Measurements from ENCODE around the gene EFNB2. TPM values are rescaled to one million over a fixed set of nuclear protein-coding genes. Genes with fewer than 3 reads are reported as not detected.

Gene EFNB2
- total and polyA plus RNA-seq, 2 of the 8 experiments (the other 6 are each of a cell fraction or from before 2014, with no cell fraction given): 8.2 to 12.0 TPM

DNA sequence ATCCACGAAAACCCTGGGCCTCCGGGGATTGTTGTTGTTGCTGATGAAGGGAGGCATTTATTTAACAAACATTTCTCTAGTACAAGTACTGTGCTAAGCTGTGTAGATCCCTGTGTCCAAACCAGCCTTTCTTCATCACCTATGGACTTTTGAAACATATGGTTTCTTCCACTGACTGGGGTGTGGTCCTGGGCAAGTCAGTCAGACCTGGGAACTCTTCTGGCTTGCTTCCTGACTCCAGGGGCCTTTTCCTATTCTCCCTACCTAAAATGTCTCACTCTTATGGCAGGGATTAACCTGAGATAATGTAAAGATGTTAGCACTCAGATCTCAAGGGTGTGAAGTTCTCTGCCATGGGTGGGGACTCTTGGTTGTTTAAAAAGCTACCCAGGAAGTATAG lies 46.8 kb downstream of the EFNB2 start:
- CTCF ChIA-PET (ENCODE audit: partially characterized antibody): interaction anchor here (0.9 kb wide), 1 partner anchor 404 kb away, joined by 3 read pairs; no protein-coding TSS in a partner anchor

More for the DNA sequence above, 46.8 kb downstream of the EFNB2 start:
- POLR2A ChIA-PET (ENCODE audit: partially characterized antibody): interaction anchor here (1.4 kb wide), 1 partner anchor 48 kb away, joined by 3 read pairs; no protein-coding TSS in a partner anchor
- Histone ChIP-seq H3K9me3 (ENCODE audit: insufficient read depth in 2 of 2, low read depth in 1 of 2, low read length in 1 of 2) (no peaks in the 10 kb centered on the region), H4K91ac (replicated peaks; ENCODE audit: insufficient read length, low read length) (no peak overlapping the region), H3K23ac (ENCODE audit: insufficient read length) (no peak overlapping the region), H2AFZ (ENCODE audit: low read length) (no peak overlapping the region), H3K4ac (replicated peaks; ENCODE audit: insufficient read length, low read depth, low read length) (no peak overlapping the region), H3K14ac (ENCODE audit: insufficient read length) (no peak overlapping the region), H3K9ac (replicated peaks in 1 of 4; ENCODE audit: extremely low read depth in 1 of 4, low read depth in 3 of 4, low read length in 3 of 4) (no peak overlapping the region), H3K79me2 (ENCODE audit: control insufficient read depth in 1 of 2, insufficient read depth in 2 of 2, low read length in 2 of 2) (no peaks in the 10 kb centered on the region), H3K4me3 (ENCODE audit: extremely low read depth in 1 of 4, insufficient read depth in 2 of 4, low read depth in 3 of 4, low read length in 4 of 4) (no peak overlapping the region), H2BK12ac (ENCODE audit: low read depth, low read length) (no peak overlapping the region), H3K23me2 (ENCODE audit: low read depth, low read length) (peaks cover 2% of the 10 kb centered on the region; the same call in 1 of the 2 replicates), H3K4me2 (ENCODE audit: insufficient read depth in 1 of 2, low read depth in 2 of 2, low read length in 2 of 2) (no peak overlapping the region), H3K56ac (replicated peaks; ENCODE audit: insufficient read length, low read depth, low read length) (no peak overlapping the region), H3K36me3 (ENCODE audit: control insufficient read depth in 2 of 4, insufficient read depth in 4 of 4, low read length in 3 of 4) (peaks cover 3 to 22% (median 13%) of the 10 kb centered on the region in 4 experiments; a peak in 6 of 8 replicates), H3K27ac (ENCODE audit: low read depth, low read length) (no peak overlapping the region), H2AK5ac (ENCODE audit: low read depth, low read length) (no peak overlapping the region), H2BK5ac (ENCODE audit: low read depth, low read length) (no peak overlapping the region), H4K5ac (ENCODE audit: insufficient read length, low read depth, low read length) (no peak overlapping the region), H2BK120ac (replicated peaks; ENCODE audit: low read depth, low read length) (no peak overlapping the region), H2BK20ac (ENCODE audit: low read length) (no peak overlapping the region), H3K79me1 (ENCODE audit: low read depth, low read length) (no peaks in the 10 kb centered on the region; the same call in 1 of the 2 replicates), H4K8ac (ENCODE audit: extremely low read depth, insufficient read depth, low read length) (no peak overlapping the region), H3K27me3 (replicated peaks in 1 of 4; ENCODE audit: control insufficient read depth in 3 of 4, extremely low read depth in 1 of 4, insufficient read depth in 3 of 4, low read length in 3 of 4) (no peaks in the 10 kb centered on the region), H2BK15ac (ENCODE audit: low read length) (no peak overlapping the region), H3K4me1 (replicated peaks in 1 of 4; ENCODE audit: control insufficient read depth in 3 of 4, insufficient read depth in 4 of 4, low read length in 3 of 4) (no peaks in the 10 kb centered on the region), H4K20me1 (replicated peaks in 1 of 2; ENCODE audit: control insufficient read depth in 1 of 2, insufficient read depth in 2 of 2, low read length in 2 of 2) (peaks cover 0 to 5% of the 10 kb centered on the region in 2 experiments), H3K18ac (ENCODE audit: extremely low read depth, low read length) (no peak overlapping the region)
- no peak for FAIRE-seq
- WGBS, 2 experiments (ENCODE audit: extremely low coverage in 1 of 2, insufficient coverage in 1 of 2, insufficient read length in 1 of 2, insufficient replicate concordance in 2 of 2, low coverage in 1 of 2, low lambda C conversion rate in 2 of 2, missing lambda C conversion rate in 1 of 2): 100% methylated on average over 2 of the region's 2 CpGs; no CpG with 5 or more reads in 1 of the 2 experiments
- no peak for TF ChIP-seq KDM5A (IDR thresholded peaks at IDR 0.05; ENCODE audit: low read length)
- no peak for TF ChIP-seq GABPA (IDR thresholded peaks at IDR 0.05; ENCODE audit: borderline replicate concordance, insufficient read depth, low read length)
- TF ChIP-seq SP1 (IDR thresholded peaks at IDR 0.05; ENCODE audit: low read depth, low read length): no peak
- TF ChIP-seq TCF12 (IDR thresholded peaks at IDR 0.05; ENCODE audit: low read depth, low read length): no peak
- no peak for TF ChIP-seq SAP30 (IDR thresholded peaks at IDR 0.05; ENCODE audit: insufficient read depth, insufficient replicate concordance, low read length)
- TF ChIP-seq RFX5 (IDR thresholded peaks at IDR 0.05; ENCODE audit: borderline replicate concordance, low read depth, low read length): no peak
- TF ChIP-seq JUND (IDR thresholded peaks at IDR 0.05; ENCODE audit: low read length): no peak
- no peak for TF ChIP-seq BACH1 (IDR thresholded peaks at IDR 0.05; ENCODE audit: low read length)
- TF ChIP-seq SIX5 (IDR thresholded peaks at IDR 0.05; ENCODE audit: low read depth, low read length): no peak
- no peak for TF ChIP-seq CHD1 (IDR thresholded peaks at IDR 0.05; ENCODE audit: low read depth, low read length)
- TF ChIP-seq ASH2L (IDR thresholded peaks at IDR 0.05; ENCODE audit: low read length): no peak
- TF ChIP-seq MAFK (IDR thresholded peaks at IDR 0.05; ENCODE audit: low read depth, low read length): no peak
- TF ChIP-seq SUZ12 (IDR thresholded peaks at IDR 0.05; ENCODE audit: low read length): no peak
- TF ChIP-seq BRCA1 (IDR thresholded peaks at IDR 0.05; ENCODE audit: low read depth, low read length): no peak
- TF ChIP-seq TBP (IDR thresholded peaks at IDR 0.05; ENCODE audit: low read depth, low read length): no peak
- no peak for DNase-seq (ENCODE audit: low read depth in 1 of 2, low spot score in 2 of 2)

All from H1 (cell line).